Progenitor cell of endocrine pancreas (in vitro differentiated cells): ENCODE data around the gene HELLS. TPM values are rescaled to one million over a fixed set of nuclear protein-coding genes. Genes with fewer than 3 reads are reported as not detected.
"Not testable (repeated sequence)": the region's sequence is repeated elsewhere in the genome, so short reads cannot be mapped to it uniquely, and the experiment has no call there.

ENCODE experiments used
- DNase-seq: peaks from one replicate; pipeline ENCODE4 v3.0.0; 2021; ENCODE audit warnings: low spot score; ENCODE audit not compliant: unreplicated experiment
- H3K27ac Mint-ChIP-seq: 2 replicates; pipeline ENCODE4 v1.8.0; 2021; ENCODE audit warnings: mild to moderate bottlenecking, moderate library complexity, mixed read lengths
- H3K27me3 Mint-ChIP-seq: 2 replicates; pipeline ENCODE4 v1.8.0; 2021; ENCODE audit warnings: mixed read lengths
- H3K36me3 Mint-ChIP-seq: 2 replicates; pipeline ENCODE4 v1.8.0; 2022; ENCODE audit warnings: mixed read lengths; ENCODE audit not compliant: insufficient read depth
- H3K4me1 Mint-ChIP-seq: 2 replicates; pipeline ENCODE4 v1.8.0; 2021; ENCODE audit warnings: low read depth, mixed read lengths
- H3K4me3 Mint-ChIP-seq: 2 replicates; pipeline ENCODE4 v1.8.0; 2021; ENCODE audit warnings: low read depth, mild to moderate bottlenecking, moderate library complexity, mixed read lengths
- H3K9me3 Mint-ChIP-seq: 2 replicates; pipeline ENCODE4 v1.8.0; 2021; ENCODE audit warnings: low read depth, mixed read lengths
- total RNA-seq: library from RNA; stranded (reverse); gene quantifications from 2 replicates; pipeline ENCODE4 v1.2.1, GENCODE V29; 2021
- TF ChIP-seq, protein P1 (sequence below): fragments of 200-600 bp; sonication (generic); IDR thresholded peaks from one replicate; pipeline ENCODE4 v1.5.0; 2021; ENCODE audit warnings: antibody characterized with exemption, mild to moderate bottlenecking; ENCODE audit not compliant: unreplicated experiment

HELLS gene
- total RNA-seq, 1 donor from 2014 or later = 132 TPM

DNA sequence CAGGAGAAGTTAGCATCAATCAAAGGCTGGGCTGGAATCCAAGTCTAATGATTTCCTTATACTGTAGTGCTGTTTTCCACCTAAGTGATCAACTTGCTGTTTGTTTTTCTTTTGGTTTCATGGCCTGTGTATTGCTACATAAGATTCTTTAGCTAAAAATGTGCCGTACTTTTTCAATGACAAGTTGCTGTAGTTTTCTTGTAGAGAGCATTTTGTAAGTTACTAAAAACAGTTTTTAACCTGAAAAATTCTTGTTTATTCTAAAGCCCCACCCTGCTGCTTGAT is 1.3 kb downstream of the HELLS start:
- TF ChIP-seq, protein P1, sequence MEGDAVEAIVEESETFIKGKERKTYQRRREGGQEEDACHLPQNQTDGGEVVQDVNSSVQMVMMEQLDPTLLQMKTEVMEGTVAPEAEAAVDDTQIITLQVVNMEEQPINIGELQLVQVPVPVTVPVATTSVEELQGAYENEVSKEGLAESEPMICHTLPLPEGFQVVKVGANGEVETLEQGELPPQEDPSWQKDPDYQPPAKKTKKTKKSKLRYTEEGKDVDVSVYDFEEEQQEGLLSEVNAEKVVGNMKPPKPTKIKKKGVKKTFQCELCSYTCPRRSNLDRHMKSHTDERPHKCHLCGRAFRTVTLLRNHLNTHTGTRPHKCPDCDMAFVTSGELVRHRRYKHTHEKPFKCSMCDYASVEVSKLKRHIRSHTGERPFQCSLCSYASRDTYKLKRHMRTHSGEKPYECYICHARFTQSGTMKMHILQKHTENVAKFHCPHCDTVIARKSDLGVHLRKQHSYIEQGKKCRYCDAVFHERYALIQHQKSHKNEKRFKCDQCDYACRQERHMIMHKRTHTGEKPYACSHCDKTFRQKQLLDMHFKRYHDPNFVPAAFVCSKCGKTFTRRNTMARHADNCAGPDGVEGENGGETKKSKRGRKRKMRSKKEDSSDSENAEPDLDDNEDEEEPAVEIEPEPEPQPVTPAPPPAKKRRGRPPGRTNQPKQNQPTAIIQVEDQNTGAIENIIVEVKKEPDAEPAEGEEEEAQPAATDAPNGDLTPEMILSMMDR = no peak
- peak overlapping the region; percentile 40 for H3K27ac Mint-ChIP-seq
- DNase-seq = no peak
- H3K36me3 Mint-ChIP-seq = peaks cover 2% of the 10 kb centered on the region
- H3K27me3 Mint-ChIP-seq = no peaks in the 10 kb centered on the region
- peak overlapping the region; percentile 99 for H3K4me3 Mint-ChIP-seq
- no peaks in the 10 kb centered on the region for H3K9me3 Mint-ChIP-seq
- peaks cover 25% of the 10 kb centered on the region for H3K4me1 Mint-ChIP-seq

DNA sequence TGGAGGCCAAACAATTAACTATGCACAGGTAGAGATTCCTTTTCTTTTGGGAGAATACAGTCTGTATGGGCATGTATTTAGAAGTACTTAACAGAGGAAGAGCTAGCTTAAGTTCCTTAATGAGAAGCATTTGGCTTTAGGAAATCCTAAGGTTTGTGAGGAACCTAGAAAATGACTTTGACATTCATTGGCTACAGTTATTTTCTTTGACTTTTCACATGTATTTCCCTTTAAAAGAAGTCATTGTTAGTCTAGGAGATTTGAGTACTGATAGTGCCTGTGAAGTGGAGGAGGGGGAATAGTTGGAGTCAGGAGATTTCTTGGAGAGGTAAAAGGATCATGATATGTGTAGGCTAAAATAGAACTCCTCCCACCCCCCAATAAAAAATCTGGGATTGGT is 3.6 kb downstream of the HELLS start:
- TF ChIP-seq, protein P1 = no peak
- Mint-ChIP-seq H3K9me3 (no peaks in the 10 kb centered on the region), H3K27ac (no peak overlapping the region), H3K4me3 (peak overlapping the region; percentile 27), H3K4me1 (peaks cover 22% of the 10 kb centered on the region), H3K36me3 (peaks cover 5% of the 10 kb centered on the region), H3K27me3 (no peaks in the 10 kb centered on the region)
- no peak for DNase-seq

DNA sequence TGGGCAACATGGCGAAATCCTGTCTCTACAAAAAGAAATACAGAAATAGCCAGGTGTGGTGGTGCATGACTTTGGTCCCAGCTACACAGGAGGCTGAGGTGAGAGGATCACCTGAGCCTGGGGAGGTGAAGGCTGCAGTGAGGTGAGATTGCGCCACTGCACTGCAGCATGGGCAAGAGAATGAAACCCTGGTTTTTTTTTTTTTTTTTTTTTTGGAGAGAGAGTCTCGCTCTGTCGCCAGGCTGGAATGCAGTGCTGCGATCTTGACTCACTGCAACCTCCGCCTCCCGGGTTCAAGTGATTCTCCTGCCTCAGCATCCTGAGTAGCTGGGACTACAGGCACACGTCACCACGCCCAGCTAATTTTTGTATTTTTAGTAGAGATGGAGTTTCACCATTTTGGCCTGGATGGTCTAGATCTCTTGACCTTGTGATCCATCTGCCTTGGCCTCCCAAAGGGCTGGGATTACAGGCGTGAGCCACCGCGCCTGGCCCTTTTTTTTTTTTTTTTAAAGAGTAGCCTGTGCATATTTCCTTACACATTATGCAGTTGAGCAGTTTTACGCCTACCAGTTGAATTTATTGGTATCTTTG is 22.2 kb downstream of the HELLS start:
- not testable (repeated sequence) for H3K4me1 Mint-ChIP-seq, H3K4me3 Mint-ChIP-seq, H3K9me3 Mint-ChIP-seq, H3K27me3 Mint-ChIP-seq, DNase-seq, H3K27ac Mint-ChIP-seq
- peaks cover 18% of the 10 kb centered on the region for H3K36me3 Mint-ChIP-seq

DNA sequence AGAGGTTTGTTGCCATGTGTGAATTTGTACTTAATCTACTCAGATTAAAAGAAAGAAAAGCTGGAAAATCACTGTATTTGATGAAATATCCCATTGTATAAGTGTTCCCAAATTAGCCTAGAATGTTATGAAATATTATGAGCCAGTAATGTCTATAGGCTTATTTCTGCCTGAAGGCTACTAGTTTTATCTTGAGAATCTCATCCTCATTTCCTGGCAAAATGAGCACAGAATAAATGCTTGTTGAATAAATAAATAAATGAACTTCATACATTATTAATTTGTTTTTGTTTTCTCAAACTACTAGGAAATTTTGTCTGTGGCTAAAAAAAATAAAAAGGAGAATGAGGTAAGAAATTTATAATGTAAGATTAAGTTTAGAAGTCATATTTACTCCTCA is 25.5 kb downstream of the HELLS start:
- TF ChIP-seq, protein P1 = no peak
- no peaks in the 10 kb centered on the region for H3K9me3 Mint-ChIP-seq
- H3K27ac Mint-ChIP-seq = no peak overlapping the region
- H3K27me3 Mint-ChIP-seq = no peaks in the 10 kb centered on the region
- H3K4me3 Mint-ChIP-seq = no peak overlapping the region
- H3K36me3 Mint-ChIP-seq = peaks cover 24% of the 10 kb centered on the region
- no peak for DNase-seq
- H3K4me1 Mint-ChIP-seq = no peaks in the 10 kb centered on the region

DNA sequence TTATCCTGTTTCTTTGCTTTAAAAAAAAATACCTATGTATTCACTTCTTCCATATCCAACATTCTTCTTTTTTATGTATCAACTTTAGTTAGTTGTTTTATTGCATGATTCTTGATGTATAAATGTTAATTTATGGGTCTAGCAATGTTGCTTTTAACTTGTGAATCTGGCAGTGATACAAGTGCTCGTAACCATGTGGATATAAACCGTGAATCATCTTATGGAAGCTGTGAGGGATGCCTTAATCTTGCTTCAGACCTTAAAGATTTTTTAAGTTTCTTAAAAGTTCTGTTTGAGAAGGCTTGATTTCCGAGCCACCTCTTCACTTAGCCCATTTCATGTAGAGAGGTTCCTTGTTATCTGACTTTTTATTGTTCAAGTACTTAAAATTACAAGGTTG is 25.9 kb downstream of the HELLS start:
- Mint-ChIP-seq H3K36me3 (peaks cover 23% of the 10 kb centered on the region), H3K27ac (no peak overlapping the region), H3K4me3 (no peak overlapping the region), H3K4me1 (no peaks in the 10 kb centered on the region), H3K27me3 (no peaks in the 10 kb centered on the region), H3K9me3 (no peaks in the 10 kb centered on the region)
- DNase-seq = no peak
- TF ChIP-seq, protein P1 = no peak

DNA sequence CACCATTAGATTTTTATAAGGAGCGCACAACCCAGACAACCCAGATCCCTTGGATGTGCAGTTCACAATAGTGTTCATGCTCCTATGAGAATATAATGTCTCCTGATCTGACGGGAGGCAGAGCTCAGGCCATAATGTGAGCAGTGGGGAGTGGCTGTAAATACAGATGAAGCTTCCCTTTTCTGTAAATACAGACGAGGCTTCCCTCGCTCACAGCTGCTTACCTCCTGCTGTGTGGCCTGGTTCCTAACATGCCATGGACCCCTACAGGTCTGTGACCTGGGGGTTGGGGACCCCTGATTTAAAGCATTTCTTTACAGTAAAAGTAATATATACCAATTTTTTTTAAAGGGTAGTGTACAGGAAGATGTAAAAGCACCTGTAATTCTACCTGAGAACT is 33.2 kb downstream of the HELLS start:
- no peak overlapping the region for H3K4me3 Mint-ChIP-seq
- no peak for DNase-seq
- H3K9me3 Mint-ChIP-seq = no peaks in the 10 kb centered on the region
- H3K36me3 Mint-ChIP-seq = peaks cover 10% of the 10 kb centered on the region
- TF ChIP-seq, protein P1 = no peak
- H3K27me3 Mint-ChIP-seq = no peaks in the 10 kb centered on the region
- H3K27ac Mint-ChIP-seq = peak overlapping the region; percentile 16
- peaks cover 8% of the 10 kb centered on the region for H3K4me1 Mint-ChIP-seq
